Stimulated activated CD8-positive, alpha-beta memory T cell treated with anti-CD3 and anti-CD28 coated beads, Interleukin-7, amount 100 ng/mL, for 4 hours (primary cell): ENCODE results near the gene HS6ST1.

Experiments used
- DNase-seq, 2 donors: peaks; one replicate each; pipeline ENCODE4 v3.0.0-alpha.2; 2020; ENCODE audit warnings: low read depth in 2 of 2

Gene HS6ST1, protein sequence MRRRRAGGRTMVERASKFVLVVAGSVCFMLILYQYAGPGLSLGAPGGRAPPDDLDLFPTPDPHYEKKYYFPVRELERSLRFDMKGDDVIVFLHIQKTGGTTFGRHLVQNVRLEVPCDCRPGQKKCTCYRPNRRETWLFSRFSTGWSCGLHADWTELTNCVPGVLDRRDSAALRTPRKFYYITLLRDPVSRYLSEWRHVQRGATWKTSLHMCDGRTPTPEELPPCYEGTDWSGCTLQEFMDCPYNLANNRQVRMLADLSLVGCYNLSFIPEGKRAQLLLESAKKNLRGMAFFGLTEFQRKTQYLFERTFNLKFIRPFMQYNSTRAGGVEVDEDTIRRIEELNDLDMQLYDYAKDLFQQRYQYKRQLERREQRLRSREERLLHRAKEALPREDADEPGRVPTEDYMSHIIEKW

DNA sequence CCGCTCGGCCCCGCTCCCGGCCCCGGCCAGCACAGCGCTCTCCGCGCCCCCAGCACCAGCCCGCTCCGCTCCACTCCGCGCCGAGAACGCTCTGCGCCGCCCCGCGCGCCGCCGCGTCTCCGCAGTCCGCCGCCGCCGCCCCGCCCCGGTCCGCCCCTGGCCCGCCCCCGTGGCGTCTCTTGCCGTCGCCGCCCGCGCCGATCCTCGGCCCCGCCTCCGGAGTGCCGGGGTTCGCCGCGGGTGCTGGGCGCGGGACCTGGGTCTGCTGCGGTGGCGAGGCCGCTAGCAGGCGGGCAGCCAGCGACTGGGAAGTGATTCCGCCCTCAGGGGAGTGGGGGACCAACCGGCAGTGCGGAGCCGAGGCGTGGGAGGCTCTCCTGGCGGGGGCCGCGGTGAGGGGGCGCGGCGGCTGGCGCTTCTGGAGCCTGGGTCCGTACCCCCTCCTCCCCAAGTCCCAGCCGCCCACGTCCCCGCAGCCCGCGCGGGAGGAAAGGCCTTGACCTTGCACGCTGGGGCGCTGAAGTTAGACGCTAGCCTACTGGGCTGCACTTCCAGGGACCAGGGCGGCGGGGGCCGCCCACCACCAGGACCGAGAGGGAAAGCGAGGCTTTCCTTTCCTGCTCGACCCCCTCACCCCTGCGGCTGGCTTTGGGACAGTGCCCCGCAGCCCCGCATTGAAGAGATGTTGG, at the start of gene HS6ST1:
HS6ST1 (minus strand) TSS at position 93 of the 689 bp plus-strand sequence. CDS start 305 bp downstream, outside the sequence.
- peak; percentile 64 to 88 for DNase-seq

DNA sequence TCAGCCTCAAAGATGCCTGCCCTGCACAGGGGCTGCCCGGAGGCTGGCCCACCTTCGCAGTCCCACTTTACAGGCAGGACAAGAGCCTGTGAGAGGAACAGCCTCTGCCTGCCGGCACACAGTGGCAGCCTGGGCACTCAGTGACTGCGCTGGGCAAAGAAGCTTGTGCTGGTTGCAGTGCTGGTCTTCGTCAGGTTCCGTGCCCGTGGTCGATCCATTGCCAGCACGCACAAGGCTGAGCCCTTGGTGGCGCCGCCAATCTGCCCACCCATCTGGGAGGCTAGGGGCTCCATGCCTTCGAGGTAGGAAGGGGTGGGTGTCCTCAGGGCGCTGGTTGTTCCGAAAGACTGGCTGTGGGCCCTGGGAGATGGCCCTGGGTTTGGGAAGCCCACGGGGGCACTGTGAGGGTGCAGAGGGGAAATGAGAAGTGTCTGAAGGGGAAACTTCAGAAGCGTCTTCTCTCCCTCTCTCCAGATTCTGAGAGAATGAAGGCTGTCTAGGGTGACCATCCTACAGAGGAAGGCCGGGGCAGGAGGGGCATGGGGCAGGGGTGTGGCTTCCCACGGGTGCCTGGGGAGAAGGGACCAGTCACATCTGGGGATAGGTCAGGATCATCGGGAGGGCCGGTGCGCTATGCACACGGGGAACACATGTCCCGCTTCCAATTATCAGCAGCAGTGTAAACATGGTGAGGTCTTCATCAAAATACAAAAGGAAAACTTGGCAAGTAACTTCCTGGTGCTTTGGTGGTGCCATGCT, 49.1 kb upstream of the HS6ST1 start:
- DNase-seq, result no peak

DNA sequence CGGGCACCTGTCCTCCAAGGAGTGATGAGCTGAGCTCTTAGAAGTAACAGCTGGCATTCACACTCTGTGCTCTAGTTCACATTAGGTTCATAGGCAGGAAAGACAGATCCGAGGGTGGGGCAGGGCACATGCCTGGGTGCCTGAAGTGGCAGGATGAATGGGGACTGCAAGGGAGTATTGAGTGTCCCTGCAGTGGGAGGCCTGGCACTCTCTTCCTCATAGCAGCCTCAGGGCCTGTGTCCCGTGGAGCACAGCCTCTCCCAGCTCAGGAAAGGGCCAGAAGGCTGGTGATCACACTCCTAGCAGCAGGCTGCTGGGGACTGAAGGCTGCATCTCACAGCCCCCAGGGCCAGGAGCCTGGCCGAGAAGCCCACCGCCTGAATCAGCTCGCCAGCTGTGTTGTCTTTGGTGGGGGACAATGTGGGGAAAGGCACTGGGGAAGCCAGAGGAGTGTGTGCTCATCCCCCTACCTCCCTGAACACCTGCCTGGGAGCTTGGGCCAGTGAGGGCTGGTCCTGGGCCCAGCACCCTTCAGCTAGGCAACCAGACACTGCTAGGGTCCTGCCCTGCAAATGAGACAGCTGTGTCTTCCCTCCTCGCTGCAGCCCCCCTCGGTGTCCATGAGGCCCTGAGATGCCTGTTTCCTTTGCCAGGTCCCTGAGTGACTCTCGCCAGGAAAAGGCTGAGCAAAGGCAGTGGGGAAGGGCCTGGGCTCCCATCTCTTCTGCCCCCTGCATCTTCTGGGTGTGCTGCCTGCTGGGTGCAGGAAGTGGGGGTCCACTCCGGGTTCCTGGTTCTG, 48.2 kb upstream of the HS6ST1 start:
- DNase-seq, result no peak

DNA sequence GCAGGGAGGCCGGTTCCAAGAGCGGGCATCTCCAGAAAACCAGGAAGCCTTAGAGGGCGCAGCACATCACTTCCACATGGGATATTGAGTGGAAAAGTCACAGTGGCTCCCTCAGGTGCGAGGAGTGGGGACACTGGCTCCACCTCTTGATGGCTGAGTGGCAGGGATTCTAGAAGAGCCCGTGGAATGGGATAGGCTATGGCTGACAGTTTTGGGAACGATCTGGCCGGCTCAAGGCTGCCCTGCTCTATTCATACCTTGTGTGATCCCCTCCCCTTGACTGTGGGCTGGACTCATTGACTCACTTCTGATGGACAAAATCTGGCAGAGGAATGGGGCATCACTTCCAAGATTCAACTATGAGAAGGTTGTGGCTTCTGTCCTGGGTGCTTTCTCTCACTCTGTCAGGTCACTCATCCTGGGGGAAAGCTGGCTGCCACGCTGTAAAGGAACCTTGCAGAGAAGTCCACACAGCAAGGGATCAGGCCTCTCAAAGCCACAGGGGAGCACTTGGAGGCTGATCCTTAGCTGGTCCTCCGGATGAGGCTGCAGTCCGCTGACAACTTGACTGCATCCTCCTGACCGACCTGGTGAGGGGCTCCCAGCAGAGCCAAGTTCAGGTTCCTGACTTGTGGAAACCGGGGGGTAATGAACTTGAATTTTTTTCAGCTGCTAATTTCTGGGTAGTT, 46.7 kb upstream of the HS6ST1 start:
- DNase-seq, result no peak

DNA sequence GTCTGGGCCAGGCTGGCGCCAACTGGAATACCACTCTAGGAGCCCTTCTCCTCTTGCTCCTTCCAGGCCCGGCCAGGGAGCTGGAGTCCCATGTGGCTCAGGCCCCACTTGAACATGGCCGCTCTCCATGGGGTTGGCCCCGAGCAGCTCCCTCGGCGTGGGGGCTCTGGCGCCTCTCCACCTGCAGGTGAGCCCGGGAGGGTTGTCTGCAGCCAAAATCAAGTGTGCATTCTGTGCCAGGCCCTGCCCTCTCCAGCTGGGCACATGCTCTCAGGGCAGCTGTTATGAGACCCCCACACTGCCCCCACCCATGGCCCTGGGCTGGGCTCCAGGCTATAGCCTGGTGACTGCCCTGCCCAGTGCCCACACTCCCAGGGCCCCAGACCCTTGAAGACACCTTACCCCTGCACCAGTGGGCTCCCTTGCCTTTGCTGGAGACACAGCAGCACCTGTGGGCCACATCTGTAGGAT, 45.8 kb upstream of the HS6ST1 start:
- no peak for DNase-seq

DNA sequence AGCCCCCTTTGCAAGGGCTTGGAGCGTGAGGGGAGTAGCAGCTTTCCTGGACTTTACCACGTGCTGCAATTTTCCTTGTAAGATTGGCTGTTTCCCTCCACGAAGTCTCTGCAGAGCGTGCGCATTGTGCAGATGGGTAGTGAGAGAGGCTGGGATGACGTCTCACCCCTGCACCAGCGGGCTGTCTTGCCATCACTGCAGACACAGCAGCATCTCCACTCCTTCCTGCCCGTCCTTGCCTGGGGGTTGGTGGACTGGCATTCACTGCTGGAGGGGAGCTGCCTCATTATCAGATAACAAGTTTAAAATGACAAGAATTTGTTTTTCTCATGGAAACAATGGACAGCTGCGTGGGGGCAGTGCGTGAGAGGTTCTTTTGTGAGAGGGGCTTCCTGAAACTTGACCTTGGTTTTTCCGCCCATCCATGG, 45.3 kb upstream of the HS6ST1 start:
- no peak for DNase-seq

DNA sequence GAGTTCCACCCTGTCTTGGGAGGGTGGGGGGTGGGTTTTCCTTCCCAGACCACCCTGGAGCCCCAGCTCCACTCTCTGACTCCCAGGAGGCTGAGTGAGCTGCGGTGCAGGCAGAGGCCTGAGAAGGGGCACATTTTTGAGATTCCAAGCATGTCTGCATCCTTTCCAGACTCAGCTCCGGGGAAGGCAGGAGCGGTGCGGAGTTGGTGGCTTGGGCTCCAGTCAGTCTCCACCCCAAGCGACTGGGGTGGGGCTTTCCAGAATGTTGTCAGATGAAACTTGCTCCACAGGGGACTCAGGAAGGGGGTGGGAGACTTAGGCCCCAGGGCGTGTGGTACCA, 44.2 kb upstream of the HS6ST1 start:
- DNase-seq, result no peak

DNA sequence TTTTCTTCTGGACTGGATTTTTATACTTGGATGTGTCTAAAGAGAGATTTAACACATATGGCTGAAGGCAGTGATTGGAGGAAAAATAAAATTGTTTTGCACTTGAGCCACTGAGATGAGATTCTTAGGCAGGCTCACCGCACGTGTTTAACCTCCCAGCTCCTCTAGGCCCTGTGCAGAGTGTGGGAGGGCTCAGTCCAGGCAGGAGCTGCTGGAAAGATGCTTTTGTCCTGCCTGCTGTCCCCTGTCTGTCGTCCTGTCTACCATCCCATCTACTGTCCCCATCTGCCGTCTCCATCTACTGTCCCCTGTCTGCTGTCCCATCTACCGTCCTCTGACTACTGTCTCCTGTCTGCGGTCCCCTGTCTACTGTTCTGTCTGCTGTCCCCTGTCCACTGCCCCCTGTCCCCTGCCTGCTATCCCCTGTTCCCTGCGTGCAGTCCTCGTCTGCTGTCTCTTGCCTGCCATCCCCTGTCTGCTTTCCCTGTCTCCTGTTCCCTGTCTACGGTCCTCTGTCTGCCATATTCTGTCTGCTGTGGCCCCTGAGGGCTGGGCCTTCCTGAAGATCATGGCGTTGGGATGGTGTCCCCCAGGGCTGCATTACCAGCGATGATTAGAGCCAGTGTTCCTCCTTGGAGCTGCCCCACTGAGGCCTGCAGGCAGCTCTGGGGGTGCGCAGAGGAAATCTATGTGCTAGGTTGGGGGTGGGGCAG, 43.7 kb upstream of the HS6ST1 start:
- DNase-seq, result no peak

DNA sequence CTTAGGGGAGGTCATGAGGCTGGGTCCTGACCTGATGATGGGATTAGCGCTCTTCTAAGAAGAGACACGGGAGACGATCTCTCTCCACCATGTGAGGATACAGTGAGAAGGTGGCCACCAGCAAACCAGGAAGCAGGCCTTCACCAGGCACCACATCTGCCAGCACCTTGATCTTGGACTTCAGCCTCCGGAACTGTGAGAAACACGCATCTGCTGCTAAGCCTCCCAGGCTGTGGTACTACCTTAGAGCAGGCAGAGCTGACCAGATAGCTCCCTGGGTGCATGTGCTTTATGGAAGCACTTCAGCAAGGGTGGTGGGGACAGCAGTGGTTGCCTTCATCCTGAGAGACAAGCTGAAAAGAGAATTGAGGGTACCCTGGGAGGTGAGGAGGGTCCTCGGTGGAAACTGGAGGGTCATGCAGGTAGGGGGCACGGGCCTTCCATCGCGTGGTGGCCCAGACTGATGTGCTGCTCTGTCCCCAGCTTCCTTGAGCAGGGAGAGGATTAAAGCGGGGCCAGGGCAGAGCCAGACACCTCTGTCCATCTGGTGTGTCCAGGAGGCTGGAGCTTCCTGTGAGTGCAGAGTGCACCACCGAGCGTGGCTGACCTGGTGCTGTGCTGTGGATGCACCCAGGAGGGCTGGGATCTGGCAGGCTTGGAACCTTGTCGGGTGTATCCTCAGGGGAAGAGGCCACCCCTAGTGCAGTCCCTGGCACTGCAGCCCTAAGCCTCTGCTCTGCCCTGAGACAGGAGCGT, 42.9 kb upstream of the HS6ST1 start:
- no peak for DNase-seq

DNA sequence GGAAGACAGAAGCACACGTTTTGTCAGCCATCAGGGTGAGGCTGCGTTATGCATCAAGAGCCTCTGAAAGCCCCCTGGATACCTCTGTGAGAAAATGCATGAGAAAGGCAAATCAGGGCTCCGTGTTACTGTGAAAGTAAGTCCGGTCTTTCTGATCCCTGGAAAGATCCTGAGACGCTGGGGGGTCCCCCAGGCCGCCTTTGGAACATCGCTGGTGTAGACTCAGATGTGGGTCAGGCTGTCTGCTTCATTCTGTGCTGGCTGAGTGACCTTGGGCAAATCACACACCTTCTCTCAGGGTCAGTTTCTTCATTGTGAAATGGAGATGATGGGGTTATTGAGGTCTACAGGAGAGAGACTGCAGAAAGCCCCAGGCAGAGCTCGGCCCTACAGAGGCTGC, 42.0 kb upstream of the HS6ST1 start:
- DNase-seq, result no peak

DNA sequence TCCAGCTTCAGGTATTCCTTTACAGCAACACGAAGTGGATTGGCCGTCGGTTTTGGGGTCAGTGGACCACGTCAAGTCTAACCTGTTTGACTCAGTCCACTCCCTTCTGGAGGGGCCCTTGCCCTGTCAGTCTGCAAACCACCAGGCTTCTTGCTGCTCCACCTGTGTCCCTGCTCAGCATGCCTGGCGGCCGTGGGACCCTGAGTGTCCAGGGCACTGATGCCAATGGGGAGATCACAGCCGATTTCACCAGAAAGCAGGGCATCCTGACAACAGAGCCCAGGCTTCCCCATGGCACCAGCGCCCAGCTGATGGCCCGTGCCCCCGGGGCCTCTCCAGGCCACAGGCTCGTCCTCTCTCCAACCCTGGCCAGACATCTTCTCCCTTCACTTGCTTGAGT, 41.2 kb upstream of the HS6ST1 start:
- DNase-seq, result no peak

DNA sequence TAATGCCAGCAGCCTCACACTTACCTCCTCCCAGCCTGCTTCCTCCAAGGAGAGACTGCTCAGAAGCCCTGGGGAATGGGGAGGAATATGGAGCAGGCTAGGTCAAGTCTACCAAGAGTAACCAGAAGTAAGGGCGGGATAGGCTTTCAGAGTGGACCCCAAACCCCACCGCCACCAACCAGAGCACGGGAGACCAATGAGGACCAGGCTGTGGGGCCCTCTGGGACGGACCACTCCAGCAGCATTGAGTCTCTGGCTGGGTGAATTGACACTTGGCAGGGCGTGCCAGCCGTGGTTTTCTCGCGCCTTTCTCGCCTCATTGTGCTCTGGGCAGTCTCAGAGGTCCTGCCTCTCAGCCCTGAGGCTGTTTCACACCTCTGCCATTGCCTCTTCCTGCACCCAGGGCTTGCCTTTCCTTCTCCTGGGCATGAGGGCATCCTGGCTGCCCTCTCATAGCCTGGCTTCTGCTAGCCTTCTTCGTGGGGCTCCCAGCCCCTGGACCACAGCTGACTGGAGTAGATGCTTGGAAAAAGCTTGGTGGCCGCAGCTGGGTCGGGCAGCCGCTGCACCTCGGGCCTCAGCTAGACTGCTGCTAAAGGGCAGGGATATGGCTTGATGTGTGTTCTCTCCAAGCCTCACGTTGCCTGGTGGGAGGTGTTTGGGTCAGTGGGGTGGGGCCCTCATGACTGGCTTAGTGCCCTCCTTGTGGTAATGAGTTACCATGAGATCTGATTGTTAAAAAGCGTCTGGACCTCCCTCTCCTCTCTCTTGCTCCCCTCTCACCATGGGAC, 40.5 kb upstream of the HS6ST1 start:
- DNase-seq, result no peak

DNA sequence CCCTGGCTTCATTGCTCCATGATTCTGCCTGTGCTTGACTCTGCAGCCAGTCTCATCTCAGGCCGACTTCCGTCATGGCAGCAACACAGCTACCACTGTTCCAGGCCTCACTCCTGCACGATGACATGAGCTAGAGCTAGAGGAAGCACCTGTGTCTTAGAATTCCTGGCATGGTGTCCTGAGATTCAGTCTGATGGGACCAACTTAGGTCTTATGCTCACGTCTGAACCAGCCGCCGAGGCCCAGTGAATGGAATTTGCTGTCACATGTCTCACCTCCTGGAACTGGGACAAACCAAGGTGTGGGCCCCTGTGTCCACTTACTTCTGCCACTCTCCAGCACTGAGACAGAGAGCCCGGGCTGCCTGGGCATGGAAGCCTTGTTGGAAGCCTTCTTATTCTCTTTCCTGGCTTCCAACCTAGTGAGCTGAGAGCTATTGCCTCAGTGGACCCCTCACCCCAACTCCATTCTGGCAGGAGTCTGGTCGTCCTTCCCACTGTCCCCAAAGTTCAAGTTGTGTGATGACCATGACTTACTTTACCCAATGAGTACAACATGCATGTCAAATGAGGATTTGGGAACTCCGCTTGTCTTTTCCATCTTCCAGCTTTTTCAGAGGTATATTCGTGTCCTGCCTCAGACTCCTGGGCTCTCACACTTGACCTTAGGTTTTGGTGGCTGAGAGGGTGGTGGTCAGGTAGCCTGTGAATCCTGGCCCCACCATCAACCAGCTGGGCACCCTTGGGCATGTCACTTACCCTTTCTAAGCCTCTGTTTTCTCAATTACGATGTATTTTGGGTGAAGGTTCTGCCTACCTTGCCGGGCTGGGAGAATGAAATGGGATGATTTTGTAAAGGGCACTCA, 39.1 kb upstream of the HS6ST1 start:
- DNase-seq, result no peak

DNA sequence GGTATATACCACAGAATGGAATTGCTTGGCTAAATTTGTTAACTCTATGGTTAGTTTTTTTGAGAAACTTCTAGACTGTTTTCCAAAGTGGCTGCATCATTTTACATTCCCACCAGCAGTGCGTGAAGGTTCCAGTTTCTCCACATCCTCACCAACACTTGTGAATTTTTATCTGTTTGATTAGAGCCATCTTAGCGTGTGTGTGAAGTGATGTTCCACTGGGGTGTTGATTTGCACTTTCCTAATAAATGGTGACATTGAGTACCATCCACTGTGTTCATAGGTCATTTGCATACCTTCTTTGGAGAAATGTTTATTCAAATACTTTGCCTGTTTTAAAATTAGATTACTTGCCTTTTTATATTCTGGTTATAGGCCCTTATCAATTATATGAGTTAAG, 37.5 kb upstream of the HS6ST1 start:
- DNase-seq, result no peak

DNA sequence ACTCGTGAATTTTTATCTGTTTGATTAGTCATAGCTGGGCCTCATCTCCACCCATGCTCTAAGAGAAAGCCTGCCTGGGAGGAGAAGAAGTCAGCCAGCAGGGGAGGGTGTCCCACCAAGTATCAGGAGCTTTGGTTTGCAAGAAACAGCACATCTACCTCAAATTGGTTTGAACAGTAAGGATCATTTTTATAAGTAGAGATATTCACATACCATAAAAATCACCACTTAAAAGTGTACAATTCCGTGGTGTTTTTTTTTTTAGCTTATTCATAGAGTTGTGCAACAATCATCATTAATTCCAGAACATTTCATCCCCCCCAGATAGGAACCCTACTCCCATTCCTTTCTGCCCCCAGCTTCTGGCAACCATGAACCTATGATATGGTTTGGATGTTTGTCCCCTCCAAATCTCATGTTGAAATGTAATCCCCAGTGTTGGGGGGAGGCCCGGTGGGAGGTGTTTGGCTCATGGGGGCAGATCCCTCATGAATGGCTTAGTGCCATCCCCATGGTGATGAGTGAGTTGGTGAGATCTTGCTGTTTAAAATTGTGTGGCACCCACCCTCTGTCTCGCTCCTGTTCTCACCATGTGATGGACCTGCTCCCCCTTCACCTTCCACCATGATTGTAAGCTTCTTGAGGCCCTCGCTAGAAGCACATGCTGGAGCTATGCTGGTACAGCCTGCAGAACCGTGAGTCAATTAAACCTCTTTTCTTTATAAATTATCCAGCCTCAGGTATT, 36.2 kb upstream of the HS6ST1 start:
- DNase-seq, result no peak

DNA sequence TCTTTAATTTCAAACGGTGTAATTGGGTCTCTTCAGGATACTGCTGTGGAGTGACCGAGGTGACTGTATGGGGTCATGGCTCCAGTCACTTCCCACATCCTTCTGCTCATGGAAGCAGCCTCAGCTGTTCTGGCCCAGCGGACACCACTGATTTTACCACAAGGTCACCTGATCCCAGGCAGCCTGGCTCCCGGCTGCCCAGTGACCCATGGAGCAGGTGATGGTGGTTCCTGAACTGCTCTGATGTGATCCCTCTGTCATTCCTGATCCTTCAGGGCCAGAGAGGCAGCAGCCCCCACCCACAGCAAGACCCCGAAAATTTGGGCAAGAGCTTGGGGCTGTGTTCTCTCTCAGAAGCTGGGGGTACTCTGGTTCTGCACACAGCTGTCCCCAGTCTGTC, 35.5 kb upstream of the HS6ST1 start:
- DNase-seq, result no peak

DNA sequence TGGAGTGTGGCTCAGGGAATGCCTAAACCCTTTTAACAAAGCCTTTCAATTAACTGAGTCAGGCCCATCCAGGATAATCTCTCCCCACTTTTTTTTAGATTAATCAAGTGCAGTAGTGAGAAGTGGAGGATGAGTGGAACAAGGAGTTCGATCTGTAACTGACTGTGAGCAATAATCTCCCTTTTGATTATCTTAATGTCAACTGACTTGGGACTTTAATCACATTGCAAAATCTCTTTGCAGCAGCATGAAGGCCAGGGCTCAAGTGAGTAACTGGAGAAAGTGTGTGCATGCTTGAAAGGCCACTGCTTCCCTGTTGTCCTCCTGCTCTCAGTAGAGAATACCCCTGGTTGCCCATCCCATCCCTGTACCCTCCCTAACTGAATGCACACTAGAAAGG, 32.1 kb upstream of the HS6ST1 start:
- no peak for DNase-seq
